HG02610 (cell line): ENCODE measurements around the gene NEK10.

Source experiments
- ATAC-seq: cut with Tn5 transposase; IDR thresholded peaks from one replicate; pipeline ENCODE4 v1.9.1; 2021; ENCODE audit warnings: mild to moderate bottlenecking, moderate library complexity; ENCODE audit not compliant: unreplicated experiment

NEK10 gene

DNA sequence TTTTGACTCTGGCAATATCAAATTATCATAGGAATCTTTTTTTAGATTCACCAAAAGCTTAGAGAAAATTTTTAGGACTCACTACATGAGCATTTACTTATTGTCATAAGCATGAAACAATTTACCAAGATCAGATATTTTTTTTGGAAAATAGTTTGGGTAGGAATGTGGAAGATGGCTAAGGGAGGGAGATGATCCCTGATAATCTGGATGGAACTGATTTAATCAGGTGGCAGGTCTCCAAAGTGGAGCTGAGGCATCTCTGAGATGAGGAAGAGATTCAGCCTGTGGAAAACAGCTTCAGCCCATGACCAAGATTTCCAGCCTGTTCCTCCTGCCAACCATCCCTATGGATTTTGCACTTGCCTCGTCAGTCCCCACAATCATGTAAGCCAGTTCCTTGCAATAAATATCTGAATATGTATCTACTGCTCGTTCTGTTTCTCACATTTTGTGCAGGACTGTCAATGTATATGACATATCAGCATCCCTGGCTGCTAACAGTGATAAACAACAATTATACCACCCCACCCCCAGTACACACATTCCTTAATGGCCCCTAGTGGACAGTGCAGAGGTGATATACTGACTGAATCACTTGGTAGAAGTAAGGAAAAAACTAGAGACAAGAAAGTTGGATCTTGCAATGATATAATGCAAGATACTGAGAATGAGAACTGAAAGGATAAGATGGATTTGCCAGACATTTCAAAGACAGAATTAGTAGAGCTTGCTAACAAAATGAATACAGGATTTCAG lies 183.8 kb downstream of the NEK10 start:
- no peak for ATAC-seq

GRCh38 chr3:27184261-27184660 lies 184.9 kb downstream of the NEK10 start:
- ATAC-seq, result no peak

- ATAC-seq, result no peak
These were observed 192.9 kb downstream of the NEK10 start for GRCh38 chr3:27176256-27176655.

DNA sequence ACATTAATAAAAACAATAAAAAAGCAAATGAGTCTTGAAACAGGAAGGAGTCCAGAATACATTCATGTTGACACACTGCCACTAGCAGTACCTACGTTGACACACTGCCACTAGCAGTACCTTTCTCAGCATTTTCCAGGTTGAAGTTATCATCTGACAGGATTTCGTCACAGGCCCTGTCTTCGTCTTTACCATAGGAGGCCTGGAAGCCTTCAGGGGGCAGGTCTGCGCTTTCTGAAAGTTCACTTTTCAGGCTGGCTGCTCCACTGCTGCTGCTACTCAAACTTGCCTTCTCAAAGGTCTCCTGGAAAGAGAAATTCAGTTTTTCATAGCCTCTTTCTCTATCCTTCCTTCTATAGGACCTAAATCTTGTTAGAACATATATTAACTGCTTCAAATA lies 194.7 kb downstream of the NEK10 start:
- no peak for ATAC-seq

DNA sequence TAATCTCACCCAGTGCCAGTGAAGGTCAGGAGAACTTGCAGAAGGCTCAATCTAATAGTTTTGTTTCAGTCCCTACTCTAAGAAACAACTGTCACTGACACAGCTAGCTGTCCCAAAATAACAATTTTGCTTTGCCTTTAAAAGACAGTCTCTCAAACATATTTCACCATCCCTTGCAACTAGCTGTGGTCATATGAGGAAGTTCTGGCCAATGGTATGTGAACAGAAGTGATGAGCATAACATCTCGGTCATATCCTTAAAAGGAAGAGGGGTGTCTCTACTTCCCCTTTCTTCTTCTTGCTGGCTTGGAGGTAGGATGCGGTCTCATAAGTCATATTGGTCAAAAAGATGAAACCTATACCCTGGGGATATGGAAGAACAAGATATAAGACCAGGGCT lies 198.1 kb downstream of the NEK10 start:
- ATAC-seq, result peak; percentile 70

- ATAC-seq, result no peak
These were observed 202.3 kb downstream of the NEK10 start for GRCh38 chr3:27166888-27167287.

- no peak for ATAC-seq
These were observed 203.9 kb downstream of the NEK10 start for GRCh38 chr3:27165321-27165721.

DNA sequence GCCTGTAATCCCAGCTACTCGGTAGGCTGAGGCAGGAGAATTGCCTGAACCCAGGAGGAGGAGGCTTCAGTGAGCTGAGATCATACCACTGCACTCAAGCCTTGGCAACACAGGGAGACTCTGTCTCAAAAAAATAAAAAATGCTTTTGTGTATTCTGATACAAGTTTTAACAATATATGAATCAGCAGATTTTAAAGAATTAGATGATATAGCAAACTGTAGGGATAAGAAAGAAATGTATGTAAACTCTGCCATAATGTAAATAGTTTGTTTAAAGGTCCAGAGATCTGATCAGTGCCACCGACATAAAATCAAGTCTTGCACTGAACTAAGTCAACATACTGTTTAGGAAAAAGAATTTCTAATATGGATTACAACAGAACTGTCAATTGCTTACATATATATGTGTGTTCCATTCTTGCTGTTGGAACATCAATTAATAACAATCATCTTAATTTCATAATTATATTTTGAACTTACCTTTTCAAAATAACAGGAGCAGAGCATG lies 208.3 kb downstream of the NEK10 start:
- ATAC-seq, result no peak

- no peak for ATAC-seq
These were observed 209.0 kb downstream of the NEK10 start for GRCh38 chr3:27160146-27160545.

- no peak for ATAC-seq
These were observed 222.0 kb downstream of the NEK10 start for GRCh38 chr3:27147215-27147614.

DNA sequence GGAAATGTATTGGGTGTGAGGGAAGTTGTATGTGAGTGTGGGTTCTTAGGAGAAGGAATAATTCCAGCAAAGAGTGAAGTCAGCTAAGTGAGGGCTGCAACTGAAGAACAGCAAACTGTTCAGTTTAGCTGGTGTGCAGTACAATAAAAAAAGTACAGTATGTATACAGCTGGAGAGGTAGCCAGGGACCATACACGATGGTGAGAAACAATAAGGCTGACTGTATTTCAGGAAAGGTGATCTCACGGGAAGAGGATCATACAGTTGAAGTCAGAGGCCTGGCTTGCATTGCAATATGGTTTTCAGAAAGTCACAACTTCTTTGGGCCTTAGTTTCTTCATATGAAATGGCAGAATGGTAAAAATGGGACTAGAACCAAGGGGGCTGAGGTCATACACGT lies 222.4 kb downstream of the NEK10 start:
- ATAC-seq, result no peak

- no peak for ATAC-seq
These were observed 223.5 kb downstream of the NEK10 start for GRCh38 chr3:27145719-27146118.

- ATAC-seq, result no peak
These were observed 227.5 kb downstream of the NEK10 start for GRCh38 chr3:27141668-27142067.

DNA sequence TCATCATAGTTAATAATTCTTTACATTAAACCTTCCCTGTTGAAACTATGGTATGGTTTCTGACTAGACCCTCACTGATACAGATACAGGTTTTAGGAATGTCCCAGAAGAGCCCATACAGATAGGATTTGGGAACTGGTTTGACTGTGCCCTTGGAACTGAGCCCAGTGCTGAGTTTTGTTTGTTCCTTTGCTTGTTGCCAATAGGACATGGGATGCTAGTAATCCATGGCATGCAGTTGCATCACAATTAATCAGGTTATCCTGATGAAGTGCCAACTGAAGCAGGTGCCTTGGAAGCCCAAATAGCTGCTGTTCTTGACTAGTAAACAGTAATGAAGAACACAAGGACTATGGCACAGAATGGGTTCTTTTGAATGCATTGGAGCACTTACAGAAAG lies 230.6 kb downstream of the NEK10 start:
- no peak for ATAC-seq

- ATAC-seq, result no peak
These were observed 231.2 kb downstream of the NEK10 start for GRCh38 chr3:27138005-27138404.

DNA sequence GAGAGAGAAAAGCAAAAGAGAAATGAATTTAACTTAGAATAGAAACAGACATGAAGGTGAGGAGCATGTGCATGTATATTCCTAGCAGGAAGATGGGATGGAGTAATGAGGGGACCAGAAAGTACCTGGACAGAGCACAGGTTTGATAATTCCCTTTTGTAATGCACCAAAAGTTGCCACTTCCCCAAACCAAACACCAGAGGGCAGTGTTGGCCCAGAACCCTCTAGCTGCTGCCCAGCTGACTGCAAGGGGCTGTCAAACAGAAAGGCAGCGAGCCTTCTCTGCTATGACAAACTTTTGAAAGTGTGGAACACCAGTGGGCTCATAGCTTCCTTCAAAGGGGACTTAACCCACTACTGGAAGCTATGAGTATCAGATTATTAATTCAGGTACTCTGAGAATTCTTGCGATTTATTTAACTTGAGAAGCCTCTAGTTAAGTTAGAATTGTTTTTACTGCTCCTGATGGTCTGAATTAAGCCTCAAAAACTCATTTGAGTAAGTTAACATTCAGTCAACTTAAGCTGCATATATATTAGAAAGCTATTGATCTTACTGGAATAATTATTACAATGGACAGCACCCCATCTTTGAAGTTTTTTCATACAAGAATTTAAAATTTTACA lies 234.9 kb downstream of the NEK10 start:
- ATAC-seq, result peak; percentile 94

GRCh38 chr3:27133060-27133459 lies 236.1 kb downstream of the NEK10 start:
- ATAC-seq, result no peak

GRCh38 chr3:27130796-27131195 lies 238.4 kb downstream of the NEK10 start:
- ATAC-seq, result no peak

- no peak for ATAC-seq
These were observed 241.3 kb downstream of the NEK10 start for GRCh38 chr3:27127879-27128278.

DNA sequence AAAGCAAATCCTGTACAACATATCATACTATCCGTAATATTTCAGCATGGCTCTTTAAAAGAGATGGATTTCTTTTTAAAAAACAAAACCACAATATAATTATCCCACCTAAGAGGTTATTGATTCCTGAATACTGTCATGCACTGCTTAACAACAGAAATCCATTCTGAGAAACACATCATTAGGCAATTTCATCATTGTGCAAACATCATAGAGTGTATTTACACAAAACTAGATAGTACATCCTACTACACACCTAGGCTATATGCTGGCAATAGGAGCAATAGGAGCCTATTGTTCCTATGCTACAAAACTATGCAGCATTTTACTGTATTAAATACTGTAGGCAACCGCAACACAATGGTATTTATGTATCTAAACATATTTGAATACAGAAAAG lies 242.0 kb downstream of the NEK10 start:
- no peak for ATAC-seq

GRCh38 chr3:27125821-27126501 lies 243.2 kb downstream of the NEK10 start:
- ATAC-seq, result no peak

GRCh38 chr3:27119639-27120038 lies 249.5 kb downstream of the NEK10 start:
- ATAC-seq, result no peak
